HepG2 (cell line): Measurements from ENCODE around the gene ZSCAN1. TPM values are rescaled to one million over a fixed set of nuclear protein-coding genes. Genes with fewer than 3 reads are reported as not detected.

Experiments used
- ATAC-seq: fragments of 200-7000 bp; cut with Tn5 transposase; 3 replicates; pipeline ENCODE4 v1.9.1; 2020; ENCODE audit warnings: mild to moderate bottlenecking, moderate library complexity
- BruUV-seq: library from RNA; stranded (reverse); fragments of 400-500 nt; replicated peaks from 2 replicates; lab custom pipeline; 2021; lab: Mats Ljungman, UMichigan
- CTCF ChIA-PET: fragments of 300-600 bp; formaldehyde crosslinking; extraction: SDS; loops from one replicate; lab custom pipeline; 2021; ENCODE audit warnings: low total read pairs, inconsistent platforms, low intra/inter-chr PET ratio; lab: Yijun Ruan, JAX
- POLR2A ChIA-PET: fragments of 350-600 bp; sonication (Branson Sonifier 250); formaldehyde crosslinking; loops from one replicate; lab custom pipeline; 2020; ENCODE audit warnings: antibody characterized with exemption, inconsistent platforms; lab: Yijun Ruan, JAX
- DNase-seq: peaks from one replicate; pipeline ENCODE4 v3.0.0-alpha.2; 2015; ENCODE audit warnings: low spot score
- FAIRE-seq: peaks from 3 replicates; lab custom pipeline; 2011; peaks lifted over from hg19 to GRCh38; lab: Jason Lieb, UNC
- H2AFZ ChIP-seq: one replicate; pipeline ENCODE4 v1.6.1; 2011; ENCODE audit warnings: low read length, inconsistent platforms
- H3K27ac ChIP-seq: fragments of 300-600 bp; 3 replicates; pipeline ENCODE4 v1.8.0; 2011; ENCODE audit warnings: mixed run types, mild to moderate bottlenecking, mixed read lengths, low read length, inconsistent platforms; ENCODE audit not compliant: insufficient read depth; ENCODE audit errors: extremely low read length
- H3K27me3 ChIP-seq, 2 experiments: fragments of 200-600 bp in 1 of 2; 2 replicates in 1 of 2; 3 replicates in 1 of 2; pipeline versions ENCODE4 v1.6.0 to v1.8.0; 2011; ENCODE audit warnings: low read length in 2 of 2, mild to moderate bottlenecking in 2 of 2, moderate library complexity in 2 of 2, inconsistent platforms in 1 of 2; ENCODE audit not compliant: insufficient read depth in 2 of 2, control insufficient read depth in 1 of 2
- H3K36me3 ChIP-seq, 2 experiments: fragments of 200-600 bp in 1 of 2; replicated peaks in 1 of 2; 2 replicates in 1 of 2; 3 replicates in 1 of 2; pipeline versions ENCODE4 v1.5.1 to v1.8.0; 2011; ENCODE audit warnings: low read length in 2 of 2, inconsistent platforms in 1 of 2; ENCODE audit not compliant: insufficient read depth in 2 of 2, control insufficient read depth in 1 of 2
- H3K4me1 ChIP-seq: 2 replicates; pipeline ENCODE4 v1.5.1; 2012; ENCODE audit warnings: low read length, inconsistent platforms; ENCODE audit not compliant: insufficient read depth
- H3K4me2 ChIP-seq: 2 replicates; pipeline ENCODE4 v1.6.0; 2011; ENCODE audit warnings: low read depth, low read length, inconsistent platforms
- H3K4me3 ChIP-seq, 3 experiments: fragments of 200-600 bp in 1 of 3; sonication (generic), shearing (Covaris generic) in 1 of 3; replicated peaks in 1 of 3; 2 replicates each; pipeline ENCODE4 v1.5.1; 2011 to 2016; ENCODE audit warnings: low read length in 3 of 3, inconsistent platforms in 2 of 3, low read depth in 2 of 3, mild to moderate bottlenecking in 2 of 3, control low read depth in 1 of 3, mixed read lengths in 1 of 3; ENCODE audit not compliant: insufficient read depth in 1 of 3
- H3K79me2 ChIP-seq: one replicate; pipeline ENCODE4 v1.6.1; 2011; ENCODE audit warnings: low read length, inconsistent platforms; ENCODE audit not compliant: insufficient read depth
- H3K9ac ChIP-seq: 2 replicates; pipeline ENCODE4 v1.6.0; 2011; ENCODE audit warnings: mild to moderate bottlenecking, low read depth, low read length, inconsistent platforms; ENCODE audit not compliant: insufficient read depth
- H3K9me3 ChIP-seq: 2 replicates; pipeline ENCODE4 v1.5.1; 2012; ENCODE audit warnings: mild to moderate bottlenecking, low read length
- H4K20me1 ChIP-seq: 2 replicates; pipeline ENCODE4 v1.6.0; 2011; ENCODE audit warnings: inconsistent platforms, mild to moderate bottlenecking, low read length, moderate library complexity; ENCODE audit not compliant: insufficient read depth
- CEBPB ChIP-seq: IDR thresholded peaks from 2 replicates; pipeline ENCODE4 v1.6.1; 2011; ENCODE audit warnings: low read depth, low read length, improper control_type of control experiment, borderline replicate concordance
- GTF2F1 ChIP-seq: fragments of 150-350 bp; IDR thresholded peaks from 2 replicates; pipeline ENCODE4 v1.6.1; 2014; ENCODE audit warnings: low read length
- HOXA5 ChIP-seq: sonication (generic); formaldehyde crosslinking; IDR thresholded peaks from 2 replicates; pipeline ENCODE4 v1.4.0; 2020; ENCODE audit warnings: missing genetic modification reagents
- SNAI1 ChIP-seq: sonication (generic); formaldehyde crosslinking; IDR thresholded peaks from 2 replicates; pipeline ENCODE4 v1.5.0; 2020; ENCODE audit warnings: mild to moderate bottlenecking, missing genetic modification reagents, borderline replicate concordance
- TBL1XR1 ChIP-seq: fragments of 150-350 bp; IDR thresholded peaks from 2 replicates; pipeline ENCODE4 v1.6.1; 2014; ENCODE audit warnings: borderline replicate concordance, low read length; ENCODE audit not compliant: partially characterized antibody
- ZNF251 ChIP-seq: sonication (generic); formaldehyde crosslinking; IDR thresholded peaks from 2 replicates; pipeline ENCODE4 v1.9.0; 2021; ENCODE audit warnings: mild to moderate bottlenecking, missing genetic modification reagents
- ZNF354B ChIP-seq: sonication (generic); formaldehyde crosslinking; IDR thresholded peaks from 2 replicates; pipeline ENCODE4 v1.8.0; 2022; ENCODE audit warnings: mild to moderate bottlenecking, missing genetic modification reagents
- WGBS: methylation state at CpG from one replicate; pipeline ENCODE4 v1.1.6; 2017; ENCODE audit warnings: low lambda C conversion rate; 5-methylcytosine and 5-hydroxymethylcytosine counted together
- in situ Hi-C: cut with HindIII; loops from 2 replicates; pipeline ENCODE4 v1.10.0; 2017; ENCODE audit warnings: low pct_unique_long_range_greater_than_20kb; ENCODE audit not compliant: extremely low pct_ligation_motif_present
- intact Hi-C: fragments of 100-400 bp; cut with micrococcal nuclease; formaldehyde crosslinking; loops from one replicate; pipeline ENCODE4 v1.10.0; 2022; ENCODE audit not compliant: unreplicated experiment
- polyA plus RNA-seq, 8 experiments: library from polyadenylated mRNA; depleted of rRNA in 3 of 8; stranded (reverse) in 7 of 8; unstranded in 1 of 8; fragments of >200 nt; fragmentation: Illumina TruSeq in 4 of 8; extraction: Trizol in 4 of 8; gene quantifications; 2 replicates each; pipeline versions ENCODE4 v1.2.1 to v1.2.3, GENCODE V29; 2011 to 2016; ENCODE audit warnings: low read depth in 4 of 8, missing spikeins in 1 of 8, mixed read lengths in 1 of 8; ENCODE audit not compliant: insufficient read depth in 1 of 8
- total RNA-seq, 5 experiments: library from RNA; depleted of rRNA; stranded (reverse); fragments of >200 nt; fragmentation: Illumina TruSeq; extraction: Trizol; gene quantifications; 2 replicates each; pipeline ENCODE4 v1.2.3, GENCODE V29; 2016; ENCODE audit warnings: low read depth in 1 of 5
- TF ChIP-seq, protein P1 (sequence below): sonication (generic); formaldehyde crosslinking; IDR thresholded peaks from 2 replicates; pipeline ENCODE4 v1.5.0; 2020; ENCODE audit warnings: mild to moderate bottlenecking, missing genetic modification reagents, moderate library complexity
- TF ChIP-seq, protein P2 (sequence below): sonication (generic); formaldehyde crosslinking; IDR thresholded peaks from 2 replicates; pipeline ENCODE4 v1.4.0; 2020; ENCODE audit warnings: mild to moderate bottlenecking, low read depth, missing genetic modification reagents

ZSCAN1 gene
- total and polyA plus RNA-seq, 2 of the 13 experiments (the other 11 are each of a cell fraction or from before 2014, with no cell fraction given), result not detected

DNA sequence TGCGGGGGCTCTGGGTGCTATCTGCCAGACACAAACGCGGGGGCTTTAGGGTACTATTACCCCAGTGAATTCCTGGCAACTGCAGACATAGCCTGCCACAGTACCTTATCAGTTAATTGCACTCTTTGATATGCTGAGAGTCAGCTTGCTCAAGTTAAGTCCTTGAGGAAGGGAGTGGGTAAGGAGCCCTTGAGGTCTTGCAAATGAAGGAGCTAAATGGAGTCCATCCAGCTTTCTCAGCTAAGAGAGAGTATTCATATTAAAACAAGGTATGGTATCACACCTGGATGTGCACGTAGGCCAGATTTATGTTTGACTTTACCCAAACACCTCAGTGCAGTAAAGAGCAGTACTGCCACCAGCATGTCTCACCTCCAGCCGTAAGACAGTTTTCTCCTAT lies 19.7 kb upstream of the ZSCAN1 start:
- ChIA-PET CTCF (no interaction called here), POLR2A (no interaction called here)
- Histone ChIP-seq H3K27ac (no peak overlapping the region), H3K4me2 (no peak overlapping the region), H3K36me3 (no peaks in the 10 kb centered on the region), H4K20me1 (no peaks in the 10 kb centered on the region), H3K79me2 (no peaks in the 10 kb centered on the region), H3K9ac (no peak overlapping the region), H3K27me3 (no peaks in the 10 kb centered on the region; a peak in 1 of 5 replicates)
- in situ Hi-C loops (no loop called here), intact Hi-C loops (no loop called here)
- no peak for ATAC-seq
- TF ChIP-seq, protein P1, sequence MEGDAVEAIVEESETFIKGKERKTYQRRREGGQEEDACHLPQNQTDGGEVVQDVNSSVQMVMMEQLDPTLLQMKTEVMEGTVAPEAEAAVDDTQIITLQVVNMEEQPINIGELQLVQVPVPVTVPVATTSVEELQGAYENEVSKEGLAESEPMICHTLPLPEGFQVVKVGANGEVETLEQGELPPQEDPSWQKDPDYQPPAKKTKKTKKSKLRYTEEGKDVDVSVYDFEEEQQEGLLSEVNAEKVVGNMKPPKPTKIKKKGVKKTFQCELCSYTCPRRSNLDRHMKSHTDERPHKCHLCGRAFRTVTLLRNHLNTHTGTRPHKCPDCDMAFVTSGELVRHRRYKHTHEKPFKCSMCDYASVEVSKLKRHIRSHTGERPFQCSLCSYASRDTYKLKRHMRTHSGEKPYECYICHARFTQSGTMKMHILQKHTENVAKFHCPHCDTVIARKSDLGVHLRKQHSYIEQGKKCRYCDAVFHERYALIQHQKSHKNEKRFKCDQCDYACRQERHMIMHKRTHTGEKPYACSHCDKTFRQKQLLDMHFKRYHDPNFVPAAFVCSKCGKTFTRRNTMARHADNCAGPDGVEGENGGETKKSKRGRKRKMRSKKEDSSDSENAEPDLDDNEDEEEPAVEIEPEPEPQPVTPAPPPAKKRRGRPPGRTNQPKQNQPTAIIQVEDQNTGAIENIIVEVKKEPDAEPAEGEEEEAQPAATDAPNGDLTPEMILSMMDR (CRISPR knock-in tag), result no peak
- TF ChIP-seq HOXA5 (no peak), GTF2F1 (no peak), ZNF251 (CRISPR knock-in tag) (no peak), CEBPB (no peak), TBL1XR1 (no peak), SNAI1 (CRISPR knock-in tag) (no peak), ZNF354B (CRISPR knock-in tag) (no peak)
- TF ChIP-seq, protein P2, sequence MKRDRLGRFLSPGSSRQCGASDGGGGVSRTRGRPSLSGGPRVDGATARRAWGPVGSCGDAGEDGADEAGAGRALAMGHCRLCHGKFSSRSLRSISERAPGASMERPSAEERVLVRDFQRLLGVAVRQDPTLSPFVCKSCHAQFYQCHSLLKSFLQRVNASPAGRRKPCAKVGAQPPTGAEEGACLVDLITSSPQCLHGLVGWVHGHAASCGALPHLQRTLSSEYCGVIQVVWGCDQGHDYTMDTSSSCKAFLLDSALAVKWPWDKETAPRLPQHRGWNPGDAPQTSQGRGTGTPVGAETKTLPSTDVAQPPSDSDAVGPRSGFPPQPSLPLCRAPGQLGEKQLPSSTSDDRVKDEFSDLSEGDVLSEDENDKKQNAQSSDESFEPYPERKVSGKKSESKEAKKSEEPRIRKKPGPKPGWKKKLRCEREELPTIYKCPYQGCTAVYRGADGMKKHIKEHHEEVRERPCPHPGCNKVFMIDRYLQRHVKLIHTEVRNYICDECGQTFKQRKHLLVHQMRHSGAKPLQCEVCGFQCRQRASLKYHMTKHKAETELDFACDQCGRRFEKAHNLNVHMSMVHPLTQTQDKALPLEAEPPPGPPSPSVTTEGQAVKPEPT (CRISPR knock-in tag), result no peak
- TF ChIP-seq, all 625 proteins: peak for 0
- DNase-seq (no peak), FAIRE-seq (no peak)
- no TSS peak for BruUV-seq
- Histone ChIP-seq H3K4me3 (no peak overlapping the region), H3K4me1 (0 out of 2 replicates have a peak, but pooled peaks cover 11% of the 10 kb centered on the region), H2AFZ (no peak overlapping the region), H3K9me3 (peaks cover 55% of the 10 kb centered on the region)
- 47% methylated on average over 5 of the region's 5 CpGs for WGBS
